SK-N-MC (cell line): ENCODE results near the gene ITPRIPL2.

Experiments
- DNase-seq: peaks from one replicate; pipeline ENCODE4 v3.0.0-alpha.2; 2011; ENCODE audit warnings: low read depth, low spot score
- H3K27ac ChIP-seq: fragments of 200-600 bp; sonication (generic); 2 replicates; pipeline ENCODE4 v1.5.1; 2016; ENCODE audit warnings: mixed run types
- H3K36me3 ChIP-seq: fragments of 200-600 bp; sonication (generic); 2 replicates; pipeline ENCODE4 v1.6.1; 2017; ENCODE audit warnings: antibody characterized with exemption, low read length, mixed read lengths; ENCODE audit not compliant: insufficient read depth
- H3K4me3 ChIP-seq: fragments of 200-600 bp; sonication (generic); 2 replicates; pipeline ENCODE4 v1.5.1; 2016
- H3K9ac ChIP-seq: fragments of 200-600 bp; sonication (generic); 2 replicates; pipeline ENCODE4 v1.8.0; 2017; ENCODE audit warnings: mixed run types, mixed read lengths; ENCODE audit not compliant: insufficient read length
- H3K9me3 ChIP-seq: fragments of 200-600 bp; sonication (generic); 2 replicates; pipeline ENCODE4 v1.6.1; 2017; ENCODE audit warnings: low read depth, mild to moderate bottlenecking, antibody characterized with exemption, low read length, moderate library complexity, mixed read lengths
- EZH2 ChIP-seq: fragments of 200-600 bp; sonication (generic); IDR thresholded peaks from one replicate; pipeline ENCODE4 v1.6.1; 2017; ENCODE audit warnings: antibody characterized with exemption
- FOXP2 ChIP-seq: optimal IDR thresholded peaks from 2 replicates; pipeline ENCODE3; 2011; ENCODE audit warnings: mild to moderate bottlenecking, moderate library complexity; ENCODE audit not compliant: insufficient read depth; ENCODE audit errors: extremely low read length, control extremely low read depth
- POLR2AphosphoS5 ChIP-seq: IDR thresholded peaks from 2 replicates; pipeline ENCODE4 v1.6.1; 2012; ENCODE audit warnings: mild to moderate bottlenecking, low read depth, low read length, borderline replicate concordance

The ITPRIPL2 gene

GRCh38 chr16:19153876-19154275 is 40.1 kb downstream of the ITPRIPL2 start:
- no peaks in the 10 kb centered on the region for H3K9me3 ChIP-seq
- 0 out of 2 replicates have a peak overlapping the region, but pooled peaks have one; percentile 6 for H3K4me3 ChIP-seq
- TF ChIP-seq POLR2AphosphoS5 (no peak), EZH2 (no peak), FOXP2 (no peak)
- DNase-seq: no peak
- H3K27ac ChIP-seq: no peak overlapping the region
- H3K9ac ChIP-seq: no peak overlapping the region
- no peaks in the 10 kb centered on the region for H3K36me3 ChIP-seq

- H3K9me3 ChIP-seq: no peaks in the 10 kb centered on the region
- DNase-seq: no peak
- TF ChIP-seq EZH2 (no peak), FOXP2 (no peak), POLR2AphosphoS5 (no peak)
These were observed 48.3 kb downstream of the ITPRIPL2 start for GRCh38 chr16:19162085-19162484.

GRCh38 chr16:19163215-19163614 is 49.5 kb downstream of the ITPRIPL2 start:
- H3K36me3 ChIP-seq: no peaks in the 10 kb centered on the region
- H3K4me3 ChIP-seq: no peak overlapping the region
- no peak overlapping the region for H3K9ac ChIP-seq
- TF ChIP-seq EZH2: no peak
- TF ChIP-seq POLR2AphosphoS5: no peak
- no peak for TF ChIP-seq FOXP2
- no peak for DNase-seq
- H3K27ac ChIP-seq: no peak overlapping the region
- H3K9me3 ChIP-seq: no peaks in the 10 kb centered on the region

More at GRCh38 chr16:19162085-19162484, 48.3 kb downstream of the ITPRIPL2 start:
- Histone ChIP-seq H3K4me3 (no peak overlapping the region), H3K27ac (no peak overlapping the region), H3K36me3 (no peaks in the 10 kb centered on the region), H3K9ac (no peak overlapping the region)

GRCh38 chr16:19164285-19164684 is 50.5 kb downstream of the ITPRIPL2 start:
- H3K9ac ChIP-seq: no peak overlapping the region
- H3K9me3 ChIP-seq: no peaks in the 10 kb centered on the region
- H3K27ac ChIP-seq: no peak overlapping the region
- no peak overlapping the region for H3K4me3 ChIP-seq
- DNase-seq: no peak
- TF ChIP-seq POLR2AphosphoS5 (no peak), EZH2 (no peak), FOXP2 (no peak)
- H3K36me3 ChIP-seq: no peaks in the 10 kb centered on the region

- no peak overlapping the region for H3K4me3 ChIP-seq
- no peak for DNase-seq
- H3K9ac ChIP-seq: no peak overlapping the region
- TF ChIP-seq FOXP2: no peak
- no peak for TF ChIP-seq EZH2
- no peak for TF ChIP-seq POLR2AphosphoS5
- H3K27ac ChIP-seq: no peak overlapping the region
- no peaks in the 10 kb centered on the region for H3K36me3 ChIP-seq
- no peaks in the 10 kb centered on the region for H3K9me3 ChIP-seq
These were observed 51.3 kb downstream of the ITPRIPL2 start for GRCh38 chr16:19165101-19165500.

- H3K36me3 ChIP-seq: no peaks in the 10 kb centered on the region
- H3K27ac ChIP-seq: no peak overlapping the region
- no peak overlapping the region for H3K9ac ChIP-seq
- DNase-seq: no peak
- H3K4me3 ChIP-seq: no peak overlapping the region
- TF ChIP-seq FOXP2: no peak
- no peak for TF ChIP-seq EZH2
- no peak for TF ChIP-seq POLR2AphosphoS5
- no peaks in the 10 kb centered on the region for H3K9me3 ChIP-seq
These were observed 52.7 kb downstream of the ITPRIPL2 start for GRCh38 chr16:19166500-19166899.

GRCh38 chr16:19167710-19168370 is 54.1 kb downstream of the ITPRIPL2 start, which contains the start of gene SYT17:
SYT17 (plus strand) TSS chr16:19168240; CDS start chr16:19168647, 407 bp downstream.
- H3K27ac ChIP-seq: no peak within 1 kb of the TSS
- no peak for DNase-seq
- no peak within 1 kb of the TSS for H3K9ac ChIP-seq
- peak within 1 kb of the TSS; percentile 54 for H3K4me3 ChIP-seq
- TF ChIP-seq FOXP2: no peak
- TF ChIP-seq POLR2AphosphoS5: no peak
- no peak for TF ChIP-seq EZH2
- no peaks in the 10 kb centered on the region for H3K9me3 ChIP-seq
- no peaks in the 10 kb centered on the region for H3K36me3 ChIP-seq

GRCh38 chr16:19168371-19169081 is 54.8 kb downstream of the ITPRIPL2 start:
- no peak for DNase-seq
- Histone ChIP-seq H3K36me3 (no peaks in the 10 kb centered on the region), H3K9ac (no peak overlapping the region), H3K27ac (no peak overlapping the region), H3K9me3 (no peaks in the 10 kb centered on the region), H3K4me3 (peak overlapping the region; percentile 54)
- no peak for TF ChIP-seq FOXP2
- no peak for TF ChIP-seq POLR2AphosphoS5
- no peak for TF ChIP-seq EZH2
